Smooth muscle cell (in vitro differentiated cells): ENCODE data around the gene IGDCC3. TPM values are rescaled to one million over a fixed set of nuclear protein-coding genes. Genes with fewer than 3 reads are reported as not detected.
A peak's percentile ranks its signal among the peaks of the same experiment; 100 is the strongest.

Experiments
- DNase-seq: peaks from one replicate; lab custom pipeline; 2025; ENCODE audit not compliant: unreplicated experiment; lab: John Stamatoyannopoulos, UW
- H2AFZ ChIP-seq: fragments of 200-600 bp; sonication (generic); 2 replicates; pipeline ENCODE4 v1.6.0; 2016; ENCODE audit warnings: antibody characterized with exemption, low read depth, mild to moderate bottlenecking
- H3F3A ChIP-seq: fragments of 200-600 bp; sonication (generic); 2 replicates; pipeline ENCODE4 v1.6.0; 2017; ENCODE audit warnings: antibody characterized with exemption, low read depth
- H3K27ac ChIP-seq: fragments of 200-600 bp; sonication (generic); 2 replicates; pipeline ENCODE4 v1.5.1; 2016; ENCODE audit warnings: low read depth, mild to moderate bottlenecking
- H3K27me3 ChIP-seq: fragments of 200-600 bp; sonication (generic); 2 replicates; pipeline ENCODE4 v1.6.1; 2016; ENCODE audit warnings: low read depth, mild to moderate bottlenecking
- H3K36me3 ChIP-seq: fragments of 200-600 bp; sonication (generic); 2 replicates; pipeline ENCODE4 v1.5.1; 2016; ENCODE audit warnings: low read depth
- H3K4me1 ChIP-seq: fragments of 200-600 bp; sonication (generic); 2 replicates; pipeline ENCODE4 v1.5.1; 2016; ENCODE audit warnings: low read depth
- H3K4me2 ChIP-seq: fragments of 200-600 bp; sonication (generic); 2 replicates; pipeline ENCODE4 v1.6.0; 2016; ENCODE audit warnings: mild to moderate bottlenecking
- H3K4me3 ChIP-seq: fragments of 200-600 bp; sonication (generic); 2 replicates; pipeline ENCODE4 v1.5.1; 2016; ENCODE audit warnings: mild to moderate bottlenecking
- H3K79me2 ChIP-seq: fragments of 200-600 bp; sonication (generic); 2 replicates; pipeline ENCODE4 v1.6.0; 2016; ENCODE audit warnings: low read depth, mild to moderate bottlenecking
- H3K9ac ChIP-seq: fragments of 200-600 bp; sonication (generic); 2 replicates; pipeline ENCODE4 v1.6.0; 2016; ENCODE audit warnings: low read depth
- H3K9me3 ChIP-seq: fragments of 200-600 bp; sonication (generic); replicated peaks from 2 replicates; pipeline ENCODE4 v1.5.1; 2016; ENCODE audit warnings: low read depth
- H4K20me1 ChIP-seq: fragments of 200-600 bp; sonication (generic); 2 replicates; pipeline ENCODE4 v1.6.0; 2016; ENCODE audit warnings: low read depth
- WGBS: methylation state at CpG from one replicate; pipeline ENCODE4 v1.1.7; 2016; ENCODE audit warnings: low lambda C conversion rate; 5-methylcytosine and 5-hydroxymethylcytosine counted together
- polyA plus RNA-seq: library from polyadenylated mRNA; unstranded; fragments of >200 nt; fragmentation: Nextera tagmentation; extraction: Ambion mirVana; gene quantifications from 2 replicates; pipeline ENCODE4 v1.2.1, GENCODE V29; 2016
- total RNA-seq: library from RNA; depleted of rRNA; stranded (reverse); fragments of >200 nt; gene quantifications from 2 replicates; pipeline ENCODE4 v1.2.3, GENCODE V29; 2014
- TF ChIP-seq, protein P1 (sequence below): fragments of 200-600 bp; sonication (generic); IDR thresholded peaks from 2 replicates; pipeline ENCODE4 v1.5.1; 2017; ENCODE audit warnings: borderline replicate concordance, mild to moderate bottlenecking, antibody characterized with exemption; ENCODE audit not compliant: insufficient read depth, poor library complexity, severe bottlenecking

The IGDCC3 gene
- total and polyA plus RNA-seq, 2 experiments from 2014 or later = 3.2 to 5.9 TPM

DNA sequence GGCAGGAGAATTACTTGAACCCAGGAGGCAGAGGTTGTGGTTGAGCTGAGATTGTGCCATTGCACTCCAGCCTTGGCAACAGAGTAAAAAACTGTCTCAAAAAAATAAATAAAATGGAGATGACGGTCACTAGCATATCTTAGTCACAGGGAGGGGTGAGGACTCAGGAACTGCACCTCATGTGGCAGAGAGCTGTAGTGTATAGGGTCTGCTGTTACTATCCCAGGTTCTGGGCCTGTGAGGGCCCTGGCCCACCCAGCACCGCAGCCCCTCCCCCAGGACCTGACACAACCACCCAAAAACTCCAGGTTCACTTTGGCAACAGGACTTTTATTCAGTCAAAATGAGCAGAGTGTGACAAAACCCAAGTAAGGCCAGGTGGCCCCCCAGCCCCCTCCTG, 51.0 kb downstream of the IGDCC3 start:
- 82% methylated on average over 1 of the region's 2 CpGs for WGBS
- Histone ChIP-seq H3K4me2 (no peak overlapping the region), H3K4me1 (peaks cover 4% of the 10 kb centered on the region), H3K36me3 (no peaks in the 10 kb centered on the region), H4K20me1 (no peaks in the 10 kb centered on the region), H2AFZ (no peak overlapping the region), H3K4me3 (no peak overlapping the region), H3K9ac (no peak overlapping the region), H3K27me3 (no peaks in the 10 kb centered on the region), H3K79me2 (no peaks in the 10 kb centered on the region), H3K27ac (no peak overlapping the region), H3K9me3 (no peaks in the 10 kb centered on the region), H3F3A (no peaks in the 10 kb centered on the region)
- TF ChIP-seq, protein P1, sequence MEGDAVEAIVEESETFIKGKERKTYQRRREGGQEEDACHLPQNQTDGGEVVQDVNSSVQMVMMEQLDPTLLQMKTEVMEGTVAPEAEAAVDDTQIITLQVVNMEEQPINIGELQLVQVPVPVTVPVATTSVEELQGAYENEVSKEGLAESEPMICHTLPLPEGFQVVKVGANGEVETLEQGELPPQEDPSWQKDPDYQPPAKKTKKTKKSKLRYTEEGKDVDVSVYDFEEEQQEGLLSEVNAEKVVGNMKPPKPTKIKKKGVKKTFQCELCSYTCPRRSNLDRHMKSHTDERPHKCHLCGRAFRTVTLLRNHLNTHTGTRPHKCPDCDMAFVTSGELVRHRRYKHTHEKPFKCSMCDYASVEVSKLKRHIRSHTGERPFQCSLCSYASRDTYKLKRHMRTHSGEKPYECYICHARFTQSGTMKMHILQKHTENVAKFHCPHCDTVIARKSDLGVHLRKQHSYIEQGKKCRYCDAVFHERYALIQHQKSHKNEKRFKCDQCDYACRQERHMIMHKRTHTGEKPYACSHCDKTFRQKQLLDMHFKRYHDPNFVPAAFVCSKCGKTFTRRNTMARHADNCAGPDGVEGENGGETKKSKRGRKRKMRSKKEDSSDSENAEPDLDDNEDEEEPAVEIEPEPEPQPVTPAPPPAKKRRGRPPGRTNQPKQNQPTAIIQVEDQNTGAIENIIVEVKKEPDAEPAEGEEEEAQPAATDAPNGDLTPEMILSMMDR = no peak
- no peak for DNase-seq

DNA sequence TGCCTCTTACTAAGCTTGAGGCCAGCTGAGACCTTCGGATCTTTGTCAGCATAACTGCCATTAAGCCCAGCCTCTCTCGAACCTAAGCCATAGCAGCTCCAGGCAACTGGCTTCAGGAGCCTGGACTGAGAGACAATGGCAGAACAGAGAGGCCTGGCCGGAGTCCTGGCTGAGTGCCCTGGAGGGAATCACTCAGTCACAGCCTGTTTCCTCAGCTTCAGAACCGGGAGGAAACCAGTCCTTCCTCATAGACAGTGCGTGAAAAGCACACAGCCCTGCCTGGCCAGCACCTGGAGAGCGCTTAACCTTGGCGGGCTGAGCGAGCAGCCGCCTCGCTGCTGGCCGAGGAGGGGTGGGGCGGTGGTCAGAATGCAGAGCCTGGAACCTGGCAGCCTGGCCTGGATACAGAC, 51.7 kb downstream of the IGDCC3 start:
- Histone ChIP-seq H3K36me3 (no peaks in the 10 kb centered on the region), H3K79me2 (no peaks in the 10 kb centered on the region), H3F3A (no peaks in the 10 kb centered on the region), H3K9me3 (no peaks in the 10 kb centered on the region), H2AFZ (no peak overlapping the region), H3K27ac (no peak overlapping the region), H3K9ac (no peak overlapping the region), H4K20me1 (no peaks in the 10 kb centered on the region), H3K4me3 (no peak overlapping the region), H3K4me1 (peaks cover 4% of the 10 kb centered on the region), H3K4me2 (peak overlapping the region; percentile 60), H3K27me3 (no peaks in the 10 kb centered on the region)
- TF ChIP-seq, protein P1 = no peak
- DNase-seq = no peak
- WGBS = 39% methylated on average over 12 of the region's 12 CpGs

DNA sequence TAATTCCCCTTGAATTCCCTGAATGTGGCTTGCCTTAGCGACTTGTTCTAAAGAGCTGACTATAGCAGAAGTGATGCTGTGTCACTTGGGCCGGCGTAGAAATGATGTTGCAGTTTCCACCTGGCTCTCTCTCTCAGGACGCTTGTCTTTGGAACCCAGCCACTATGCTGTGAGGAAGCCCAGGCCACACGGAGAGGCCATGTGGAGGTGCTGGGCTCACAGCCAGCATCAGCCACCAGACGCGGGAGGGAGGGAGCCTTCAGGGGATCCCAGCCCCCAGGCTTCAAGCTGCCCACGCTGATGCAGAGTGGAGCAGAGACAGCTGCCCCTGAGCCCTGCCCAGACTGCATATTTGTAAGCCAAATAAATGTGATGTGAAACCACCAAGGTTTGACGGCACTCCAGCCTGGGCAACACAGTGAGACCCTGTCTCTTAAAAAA, 54.7 kb downstream of the IGDCC3 start:
- Histone ChIP-seq H3K27me3 (no peaks in the 10 kb centered on the region), H3K4me3 (no peak overlapping the region), H3K4me1 (peaks cover 4% of the 10 kb centered on the region), H3K27ac (no peak overlapping the region), H3F3A (no peaks in the 10 kb centered on the region), H3K9me3 (no peaks in the 10 kb centered on the region), H3K9ac (no peak overlapping the region), H3K79me2 (no peaks in the 10 kb centered on the region), H4K20me1 (no peaks in the 10 kb centered on the region), H3K36me3 (no peaks in the 10 kb centered on the region), H3K4me2 (no peak overlapping the region), H2AFZ (no peak overlapping the region)
- WGBS = 18% methylated on average over 9 of the region's 9 CpGs
- TF ChIP-seq, protein P1 = no peak
- peak; percentile 31 for DNase-seq

DNA sequence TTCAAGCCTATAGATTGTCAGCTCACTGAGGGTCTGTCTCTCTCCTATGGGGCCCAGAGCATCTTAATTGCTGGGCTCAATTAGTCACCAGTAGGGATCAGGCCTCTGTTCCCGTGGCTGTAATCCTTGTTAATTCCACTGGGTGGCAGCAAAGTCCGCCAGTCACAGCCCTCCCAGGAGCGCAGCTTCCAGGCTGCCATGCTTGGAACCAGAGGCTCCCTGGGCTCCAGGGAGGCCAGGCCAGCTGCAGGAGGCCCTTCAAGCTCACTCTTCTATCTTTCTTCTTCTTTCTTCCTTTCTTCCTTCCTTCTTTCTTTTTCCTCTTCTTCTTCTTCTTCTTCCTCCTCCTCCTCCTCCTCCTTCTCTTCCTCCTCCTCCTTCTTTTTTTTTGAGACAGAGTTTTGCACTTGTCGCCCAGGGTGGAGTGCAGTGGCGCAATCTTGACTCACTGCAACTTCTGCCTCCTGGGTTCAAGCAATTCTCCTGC, 58.9 kb downstream of the IGDCC3 start:
- Histone ChIP-seq H3K79me2 (no peaks in the 10 kb centered on the region), H3F3A (no peaks in the 10 kb centered on the region), H2AFZ (no peak overlapping the region), H4K20me1 (no peaks in the 10 kb centered on the region), H3K9me3 (no peaks in the 10 kb centered on the region), H3K27ac (no peak overlapping the region), H3K9ac (no peak overlapping the region), H3K4me1 (no peaks in the 10 kb centered on the region), H3K36me3 (no peaks in the 10 kb centered on the region), H3K4me3 (no peak overlapping the region), H3K4me2 (no peak overlapping the region), H3K27me3 (no peaks in the 10 kb centered on the region)
- 39% methylated on average over 5 of the region's 5 CpGs for WGBS
- TF ChIP-seq, protein P1 = peak; percentile 87
- DNase-seq = peak; percentile 54
